Gastroesophageal sphincter (tissue), 4 donors: ENCODE measurements around the gene WNT5B. TPM values are rescaled to one million over a fixed set of nuclear protein-coding genes. Genes with fewer than 3 reads are reported as not detected.

Source experiments
- ATAC-seq: fragments of 150-250 bp; one replicate; pipeline ENCODE4 v1.9.1; 2016; ENCODE audit warnings: mild to moderate bottlenecking, moderate library complexity
- H3K27ac ChIP-seq, 4 donors: fragments of 200-600 bp; sonication (generic) in 3 of 4; 1 replicate in 3 of 4; 2 replicates in 1 of 4; pipeline ENCODE4 v1.5.1; 2016 to 2019
- H3K27me3 ChIP-seq: fragments of 200-600 bp; sonication (generic); one replicate; pipeline ENCODE4 v1.5.1; 2019
- H3K36me3 ChIP-seq, 2 donors: fragments of 200-600 bp; sonication (generic); one replicate each; pipeline ENCODE4 v1.5.1; 2019; ENCODE audit warnings: control low read depth in 1 of 2
- H3K4me1 ChIP-seq, 3 donors: fragments of 200-600 bp; sonication (generic); 1 replicate in 2 of 3; 2 replicates in 1 of 3; pipeline ENCODE4 v1.5.1; 2016 to 2019; ENCODE audit warnings: control low read depth in 2 of 3
- H3K4me3 ChIP-seq, 2 donors: fragments of 200-600 bp; sonication (generic); one replicate each; pipeline ENCODE4 v1.5.1; 2019; ENCODE audit warnings: mild to moderate bottlenecking in 1 of 2, moderate library complexity in 1 of 2
- H3K9me3 ChIP-seq, 3 donors: fragments of 200-600 bp; sonication (generic); one replicate each; pipeline ENCODE4 v1.5.1; 2017 to 2019; ENCODE audit warnings: control low read depth in 2 of 3
- EP300 ChIP-seq: sonication (generic); formaldehyde crosslinking; IDR thresholded peaks from one replicate; pipeline ENCODE4 v1.6.1; 2017; ENCODE audit warnings: antibody characterized with exemption, mild to moderate bottlenecking
- POLR2A ChIP-seq, 2 donors: fragments of 450-650 bp; IDR thresholded peaks; one replicate each; pipeline ENCODE4 v1.6.1; 2017; ENCODE audit warnings: antibody characterized with exemption in 2 of 2, mild to moderate bottlenecking in 2 of 2, moderate library complexity in 1 of 2
- POLR2AphosphoS5 ChIP-seq: sonication (generic); formaldehyde crosslinking; IDR thresholded peaks from one replicate; pipeline ENCODE4 v1.6.1; 2017; ENCODE audit warnings: antibody characterized with exemption
- WGBS, 2 donors: methylation state at CpG; one replicate each; pipeline ENCODE4 v1.1.5; 2018; ENCODE audit warnings: low coverage in 1 of 2; 5-methylcytosine and 5-hydroxymethylcytosine counted together
- total RNA-seq, 4 donors: library from RNA; depleted of rRNA; stranded (reverse); fragments of >200 nt; gene quantifications; one replicate each; pipeline ENCODE4 v1.1.0, GENCODE V29; 2016
- TF ChIP-seq, protein P1 (sequence below), 4 experiments: fragments of 200-600 bp in 2 of 4; fragments of 450-650 bp in 2 of 4; sonication (generic) in 1 of 4; IDR thresholded peaks; one replicate each; pipeline ENCODE4 v1.5.1; 2017 to 2019; ENCODE audit warnings: antibody characterized with exemption in 4 of 4, mild to moderate bottlenecking in 2 of 4, moderate library complexity in 2 of 4

Gene WNT5B
- total RNA-seq, result 10 to 100 TPM in 3 of 4 donors, 1 to 10 TPM in 1; 9.4 to 76.5 (median 26.3) TPM

- 59 to 73% methylated on average over 10 to 13 of the region's 17 CpGs for WGBS, 2 donors
- H3K27me3 ChIP-seq, result no peaks in the 10 kb centered on the region
- peak within 1 kb of the TSS; percentile 65 to 79 for H3K4me3 ChIP-seq
- peak within 1 kb of the TSS; percentile 76 to 91 (median 88) for H3K27ac ChIP-seq
- no peak for ATAC-seq
- peaks cover 0 to 68% (median 13%) of the 10 kb centered on the region in 3 donors for H3K4me1 ChIP-seq
- peaks cover 0 to 6% of the 10 kb centered on the region in 2 donors for H3K36me3 ChIP-seq
- TF ChIP-seq EP300, result no peak
- no peak for TF ChIP-seq POLR2A (IDR thresholded peaks at IDR 0.05)
- TF ChIP-seq POLR2AphosphoS5, result no peak
- TF ChIP-seq, protein P1, sequence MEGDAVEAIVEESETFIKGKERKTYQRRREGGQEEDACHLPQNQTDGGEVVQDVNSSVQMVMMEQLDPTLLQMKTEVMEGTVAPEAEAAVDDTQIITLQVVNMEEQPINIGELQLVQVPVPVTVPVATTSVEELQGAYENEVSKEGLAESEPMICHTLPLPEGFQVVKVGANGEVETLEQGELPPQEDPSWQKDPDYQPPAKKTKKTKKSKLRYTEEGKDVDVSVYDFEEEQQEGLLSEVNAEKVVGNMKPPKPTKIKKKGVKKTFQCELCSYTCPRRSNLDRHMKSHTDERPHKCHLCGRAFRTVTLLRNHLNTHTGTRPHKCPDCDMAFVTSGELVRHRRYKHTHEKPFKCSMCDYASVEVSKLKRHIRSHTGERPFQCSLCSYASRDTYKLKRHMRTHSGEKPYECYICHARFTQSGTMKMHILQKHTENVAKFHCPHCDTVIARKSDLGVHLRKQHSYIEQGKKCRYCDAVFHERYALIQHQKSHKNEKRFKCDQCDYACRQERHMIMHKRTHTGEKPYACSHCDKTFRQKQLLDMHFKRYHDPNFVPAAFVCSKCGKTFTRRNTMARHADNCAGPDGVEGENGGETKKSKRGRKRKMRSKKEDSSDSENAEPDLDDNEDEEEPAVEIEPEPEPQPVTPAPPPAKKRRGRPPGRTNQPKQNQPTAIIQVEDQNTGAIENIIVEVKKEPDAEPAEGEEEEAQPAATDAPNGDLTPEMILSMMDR (IDR thresholded peaks at IDR 0.05), result no peak
- H3K9me3 ChIP-seq, result no peaks in the 10 kb centered on the region
Observed at GRCh38 chr12:1628666-1629337, at the start of gene WNT5B. Gene WNT5B (plus strand): TSS chr12:1629231. CDS start chr12:1631355, 2,124 bp downstream.

DNA sequence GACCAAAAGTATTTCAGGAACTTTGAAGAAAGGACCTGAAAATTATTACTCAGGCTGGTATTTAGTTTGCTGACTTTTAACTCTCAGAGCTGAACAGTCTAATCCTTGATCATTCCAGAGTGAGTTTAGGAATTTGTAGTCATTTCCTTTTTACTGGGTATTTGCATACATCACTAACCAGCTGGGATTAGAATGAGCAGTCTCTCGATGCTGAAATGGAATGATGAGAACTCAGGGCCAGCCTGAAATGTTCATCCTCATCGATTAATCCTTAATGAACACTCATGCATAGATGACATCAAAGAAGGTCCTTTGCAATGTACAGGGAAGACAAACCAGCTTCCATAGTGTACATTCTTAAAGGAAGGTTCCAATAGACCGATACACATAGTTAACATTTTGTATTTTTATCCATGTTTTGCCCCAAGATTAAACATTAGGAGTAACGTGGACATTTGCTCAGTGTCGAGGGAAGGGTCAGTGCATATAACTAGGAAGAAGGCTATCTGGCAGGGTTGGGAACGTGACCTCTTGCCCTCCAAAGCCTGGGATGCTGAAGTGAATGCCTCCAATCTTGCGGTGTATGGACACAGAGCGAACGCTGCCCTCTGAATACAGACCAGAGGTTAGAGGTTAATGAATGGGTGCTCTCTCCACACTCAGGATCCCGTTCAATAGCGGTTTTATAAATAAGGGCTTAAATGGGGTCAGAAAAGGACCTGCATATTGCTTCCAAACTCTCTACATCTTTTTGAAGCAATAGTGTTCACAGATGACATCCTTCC, 49.2 kb upstream of the WNT5B start:
- TF ChIP-seq POLR2AphosphoS5, result no peak
- TF ChIP-seq POLR2A (IDR thresholded peaks at IDR 0.05), result no peak
- no peak for TF ChIP-seq EP300
- TF ChIP-seq, protein P1 (IDR thresholded peaks at IDR 0.05), result no peak
- Histone ChIP-seq H3K4me3 (no peak overlapping the region), H3K4me1 (peaks cover 0 to 46% (median 9%) of the 10 kb centered on the region in 3 donors), H3K27me3 (no peaks in the 10 kb centered on the region), H3K36me3 (no peaks in the 10 kb centered on the region), H3K27ac (no peak overlapping the region), H3K9me3 (no peaks in the 10 kb centered on the region)
- WGBS, 2 donors, result 77 to 93% methylated on average over 9 to 11 of the region's 11 CpGs
- no peak for ATAC-seq

- WGBS, 2 donors, result 89 to 100% methylated on average over 1 to 3 of the region's 3 CpGs
- peaks cover 0 to 44% (median 6%) of the 10 kb centered on the region in 3 donors for H3K4me1 ChIP-seq
Observed at GRCh38 chr12:1580526-1580925, 48.5 kb upstream of the WNT5B start.

GRCh38 chr12:1581973-1582708, 46.9 kb upstream of the WNT5B start:
- Histone ChIP-seq H3K27me3 (no peaks in the 10 kb centered on the region), H3K4me1 (peaks cover 0 to 41% (median under 1%) of the 10 kb centered on the region in 3 donors), H3K36me3 (no peaks in the 10 kb centered on the region), H3K27ac (no peak overlapping the region), H3K4me3 (no peak overlapping the region), H3K9me3 (no peaks in the 10 kb centered on the region)
- no peak for ATAC-seq
- WGBS, 2 donors, result 77 to 81% methylated on average over 9 to 11 of the region's 11 CpGs
- TF ChIP-seq POLR2A (IDR thresholded peaks at IDR 0.05) (no peak), POLR2AphosphoS5 (no peak), EP300 (no peak)
- TF ChIP-seq, protein P1 (IDR thresholded peaks at IDR 0.05), result no peak

More at GRCh38 chr12:1580526-1580925, 48.5 kb upstream of the WNT5B start:
- Histone ChIP-seq H3K4me3 (no peak overlapping the region), H3K27ac (no peak overlapping the region), H3K36me3 (no peaks in the 10 kb centered on the region), H3K27me3 (no peaks in the 10 kb centered on the region), H3K9me3 (no peaks in the 10 kb centered on the region)
- ATAC-seq, result no peak
- TF ChIP-seq, protein P1 (IDR thresholded peaks at IDR 0.05), result no peak
- no peak for TF ChIP-seq EP300
- TF ChIP-seq POLR2A (IDR thresholded peaks at IDR 0.05), result no peak
- TF ChIP-seq POLR2AphosphoS5, result no peak
